Fibroblast of pulmonary artery (primary cell): ENCODE data around the gene MSLN.

ENCODE experiments used
- DNase-seq: peaks from one replicate; pipeline ENCODE4 v3.0.0-alpha.2; 2010; ENCODE audit warnings: low read depth
- H3K4me3 ChIP-seq: replicated peaks from 2 replicates; pipeline ENCODE4 v1.5.1; 2011; ENCODE audit warnings: low read depth, mild to moderate bottlenecking, control low read depth, low read length, moderate library complexity
- TF ChIP-seq, protein P1 (sequence below): IDR thresholded peaks from 2 replicates; pipeline ENCODE4 v1.5.1; 2011; ENCODE audit warnings: mild to moderate bottlenecking, control low read depth, low read length, inconsistent platforms; ENCODE audit errors: missing control alignments

MSLN gene

DNA sequence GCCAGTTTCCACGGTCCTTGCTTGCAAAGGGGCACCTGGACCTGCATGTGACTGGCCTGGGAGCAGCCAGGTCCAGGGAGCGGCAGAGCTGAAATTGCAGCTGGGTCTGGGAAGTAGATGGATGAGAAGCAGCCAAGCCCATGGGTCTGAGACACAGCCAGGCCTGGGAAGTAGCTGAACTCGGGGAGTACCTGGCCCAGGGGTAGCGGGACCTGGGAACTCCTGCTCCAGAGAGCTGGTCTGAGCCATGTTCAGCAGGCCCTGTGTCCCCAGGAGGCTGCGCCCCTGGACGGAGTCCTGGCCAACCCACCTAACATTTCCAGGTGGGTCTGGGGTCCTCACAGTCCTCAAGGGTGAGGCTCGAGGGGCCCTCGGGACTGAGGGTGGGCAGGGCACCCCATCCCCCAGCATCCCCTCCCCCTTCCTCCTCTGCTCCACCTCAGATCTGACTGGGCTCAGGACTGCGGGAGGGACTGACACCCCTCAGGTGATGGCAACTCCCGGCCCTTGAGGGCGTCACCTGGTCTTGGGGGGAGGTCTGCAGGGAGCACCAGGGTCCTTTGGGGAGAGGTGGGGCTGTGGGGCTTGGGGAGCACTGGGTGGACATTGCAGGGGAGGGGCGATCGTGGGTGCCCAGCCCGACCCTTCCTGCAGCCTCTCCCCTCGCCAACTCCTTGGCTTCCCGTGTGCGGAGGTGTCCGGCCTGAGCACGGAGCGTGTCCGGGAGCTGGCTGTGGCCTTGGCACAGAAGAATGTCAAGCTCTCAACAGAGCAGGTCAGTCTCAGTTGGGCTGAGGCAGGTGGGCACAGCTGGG lies 3.0 kb downstream of the MSLN start:
- no peak overlapping the region for H3K4me3 ChIP-seq
- no peak for DNase-seq
- TF ChIP-seq, protein P1, sequence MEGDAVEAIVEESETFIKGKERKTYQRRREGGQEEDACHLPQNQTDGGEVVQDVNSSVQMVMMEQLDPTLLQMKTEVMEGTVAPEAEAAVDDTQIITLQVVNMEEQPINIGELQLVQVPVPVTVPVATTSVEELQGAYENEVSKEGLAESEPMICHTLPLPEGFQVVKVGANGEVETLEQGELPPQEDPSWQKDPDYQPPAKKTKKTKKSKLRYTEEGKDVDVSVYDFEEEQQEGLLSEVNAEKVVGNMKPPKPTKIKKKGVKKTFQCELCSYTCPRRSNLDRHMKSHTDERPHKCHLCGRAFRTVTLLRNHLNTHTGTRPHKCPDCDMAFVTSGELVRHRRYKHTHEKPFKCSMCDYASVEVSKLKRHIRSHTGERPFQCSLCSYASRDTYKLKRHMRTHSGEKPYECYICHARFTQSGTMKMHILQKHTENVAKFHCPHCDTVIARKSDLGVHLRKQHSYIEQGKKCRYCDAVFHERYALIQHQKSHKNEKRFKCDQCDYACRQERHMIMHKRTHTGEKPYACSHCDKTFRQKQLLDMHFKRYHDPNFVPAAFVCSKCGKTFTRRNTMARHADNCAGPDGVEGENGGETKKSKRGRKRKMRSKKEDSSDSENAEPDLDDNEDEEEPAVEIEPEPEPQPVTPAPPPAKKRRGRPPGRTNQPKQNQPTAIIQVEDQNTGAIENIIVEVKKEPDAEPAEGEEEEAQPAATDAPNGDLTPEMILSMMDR, result no peak

DNA sequence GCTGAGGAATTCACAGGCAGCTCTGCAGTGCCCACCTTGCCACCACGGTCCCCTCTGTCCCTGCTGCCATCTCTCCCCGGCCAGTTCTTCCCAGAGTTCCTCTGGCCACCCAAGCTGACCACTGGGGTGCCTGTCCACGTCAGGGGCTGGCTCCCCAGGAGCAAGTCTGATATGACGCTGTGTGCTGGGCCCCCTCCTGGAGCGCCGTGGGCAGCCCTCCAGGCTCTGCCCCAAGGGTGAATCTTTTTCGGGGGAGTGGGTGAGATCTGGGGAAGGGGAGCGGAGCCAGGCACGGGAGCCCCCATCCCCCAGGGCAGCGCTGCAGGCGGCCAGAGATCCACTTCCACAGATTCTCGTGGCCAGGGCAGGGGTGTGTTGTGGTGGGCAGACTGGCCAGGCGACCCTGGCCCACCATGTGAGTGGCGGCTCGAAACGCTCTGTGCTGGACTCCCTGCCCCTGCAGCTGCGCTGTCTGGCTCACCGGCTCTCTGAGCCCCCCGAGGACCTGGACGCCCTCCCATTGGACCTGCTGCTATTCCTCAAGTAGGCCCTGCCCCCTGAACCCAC lies 3.7 kb downstream of the MSLN start:
- no peak for DNase-seq
- TF ChIP-seq, protein P1, result no peak

DNA sequence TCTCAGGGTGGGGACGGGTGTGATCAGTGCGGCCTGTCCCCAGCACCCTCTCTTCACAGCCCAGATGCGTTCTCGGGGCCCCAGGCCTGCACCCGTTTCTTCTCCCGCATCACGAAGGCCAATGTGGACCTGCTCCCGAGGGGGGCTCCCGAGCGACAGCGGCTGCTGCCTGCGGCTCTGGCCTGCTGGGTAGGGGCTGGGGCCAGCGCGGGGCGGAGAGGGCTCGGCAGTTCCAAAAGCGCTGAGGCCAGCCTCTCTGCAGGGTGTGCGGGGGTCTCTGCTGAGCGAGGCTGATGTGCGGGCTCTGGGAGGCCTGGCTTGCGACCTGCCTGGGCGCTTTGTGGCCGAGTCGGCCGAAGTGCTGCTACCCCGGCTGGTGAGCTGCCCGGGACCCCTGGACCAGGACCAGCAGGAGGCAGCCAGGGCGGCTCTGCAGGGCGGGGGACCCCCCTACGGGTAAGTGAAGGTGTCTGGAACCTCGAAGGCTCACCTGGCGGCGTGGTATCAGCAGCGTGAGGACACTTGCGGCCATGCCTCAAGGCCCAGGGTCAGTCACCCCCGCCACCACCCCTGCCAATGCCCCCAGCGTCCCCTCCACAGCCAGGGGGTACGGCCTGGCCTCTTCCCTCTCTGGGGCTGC lies 4.4 kb downstream of the MSLN start:
- no peak for DNase-seq
- no peak overlapping the region for H3K4me3 ChIP-seq
- TF ChIP-seq, protein P1, result no peak

More for the DNA sequence above, 3.7 kb downstream of the MSLN start:
- no peak overlapping the region for H3K4me3 ChIP-seq

DNA sequence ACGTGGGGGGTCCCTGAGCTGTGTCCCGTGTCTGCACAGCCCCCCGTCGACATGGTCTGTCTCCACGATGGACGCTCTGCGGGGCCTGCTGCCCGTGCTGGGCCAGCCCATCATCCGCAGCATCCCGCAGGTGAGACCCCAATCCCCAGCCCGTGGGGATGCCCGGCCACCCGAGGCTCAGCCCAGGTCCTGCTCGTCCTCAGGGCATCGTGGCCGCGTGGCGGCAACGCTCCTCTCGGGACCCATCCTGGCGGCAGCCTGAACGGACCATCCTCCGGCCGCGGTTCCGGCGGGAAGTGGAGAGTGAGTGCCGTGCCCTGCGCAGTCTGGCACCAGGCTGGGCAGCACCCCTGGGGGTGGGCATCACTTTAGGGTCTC lies 4.9 kb downstream of the MSLN start:
- TF ChIP-seq, protein P1, result no peak
- no peak for DNase-seq
- H3K4me3 ChIP-seq, result no peak overlapping the region

DNA sequence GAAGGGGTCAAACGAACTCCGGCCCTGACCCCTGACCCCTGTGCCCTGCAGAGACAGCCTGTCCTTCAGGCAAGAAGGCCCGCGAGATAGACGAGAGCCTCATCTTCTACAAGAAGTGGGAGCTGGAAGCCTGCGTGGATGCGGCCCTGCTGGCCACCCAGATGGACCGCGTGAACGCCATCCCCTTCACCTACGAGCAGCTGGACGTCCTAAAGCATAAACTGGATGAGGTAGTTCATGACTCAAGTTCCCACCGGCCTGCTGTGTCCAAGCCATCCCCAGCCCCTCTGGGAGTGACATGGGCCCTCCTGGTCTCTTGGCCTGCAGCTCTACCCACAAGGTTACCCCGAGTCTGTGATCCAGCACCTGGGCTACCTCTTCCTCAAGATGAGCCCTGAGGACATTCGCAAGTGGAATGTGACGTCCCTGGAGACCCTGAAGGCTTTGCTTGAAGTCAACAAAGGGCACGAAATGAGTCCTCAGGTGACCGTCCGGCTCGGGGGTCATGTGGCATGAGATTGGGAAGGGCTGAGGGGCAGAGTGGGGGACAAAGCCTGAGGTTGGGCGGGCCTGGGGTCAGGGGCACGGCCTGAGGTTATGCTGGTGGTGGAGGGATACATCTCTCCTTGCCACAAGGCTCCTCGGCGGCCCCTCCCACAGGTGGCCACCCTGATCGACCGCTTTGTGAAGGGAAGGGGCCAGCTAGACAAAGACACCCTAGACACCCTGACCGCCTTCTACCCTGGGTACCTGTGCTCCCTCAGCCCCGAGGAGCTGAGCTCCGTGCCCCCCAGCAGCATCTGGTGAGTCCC lies 5.7 kb downstream of the MSLN start:
- TF ChIP-seq, protein P1, result no peak
- DNase-seq, result no peak
- no peak overlapping the region for H3K4me3 ChIP-seq

DNA sequence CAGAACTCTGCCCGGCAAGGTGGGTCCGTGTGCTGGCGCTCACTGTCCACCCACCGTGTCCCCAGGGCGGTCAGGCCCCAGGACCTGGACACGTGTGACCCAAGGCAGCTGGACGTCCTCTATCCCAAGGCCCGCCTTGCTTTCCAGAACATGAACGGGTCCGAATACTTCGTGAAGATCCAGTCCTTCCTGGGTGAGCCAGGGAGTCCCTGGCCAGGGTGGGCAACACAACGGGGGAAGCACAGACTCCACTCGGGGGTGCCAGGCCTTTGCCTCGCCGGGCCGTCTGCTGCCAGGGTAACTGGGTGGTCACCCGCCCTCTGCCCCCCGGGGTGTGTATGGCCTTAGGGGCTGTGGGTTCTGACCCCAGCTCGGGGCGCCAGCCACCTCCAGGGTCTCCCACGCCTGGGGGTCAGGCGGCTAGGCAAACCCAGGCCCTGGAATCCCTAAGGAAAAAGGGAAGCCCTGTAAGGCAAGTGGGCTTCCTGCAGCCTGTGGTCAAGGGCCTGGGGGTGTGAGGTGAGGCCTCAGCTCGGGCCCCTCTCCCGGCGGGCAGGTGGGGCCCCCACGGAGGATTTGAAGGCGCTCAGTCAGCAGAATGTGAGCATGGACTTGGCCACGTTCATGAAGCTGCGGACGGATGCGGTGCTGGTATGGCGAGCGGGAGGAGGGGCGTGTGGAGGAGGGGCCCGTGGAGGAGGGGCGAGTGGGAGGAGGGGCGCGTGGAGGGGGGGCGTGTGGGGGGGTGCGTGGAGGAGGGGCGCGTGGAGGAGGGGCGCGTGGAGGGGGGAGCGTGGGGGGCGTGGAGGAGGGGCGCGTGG lies 6.5 kb downstream of the MSLN start:
- TF ChIP-seq, protein P1, result no peak
- no peak for DNase-seq
- no peak overlapping the region for H3K4me3 ChIP-seq
